Karpas-422 (cell line): ENCODE results near the gene APC. TPM values are rescaled to one million over a fixed set of nuclear protein-coding genes. Genes with fewer than 3 reads are reported as not detected.
"Not testable (repeated sequence)": the region's sequence is repeated elsewhere in the genome, so short reads cannot be mapped to it uniquely, and the experiment has no call there.

Source experiments
- DNase-seq: peaks from one replicate; pipeline ENCODE4 v3.0.0-alpha.2; 2015
- H2AFZ ChIP-seq: fragments of 200-600 bp; sonication (generic); 2 replicates; pipeline ENCODE4 v1.6.1; 2014; ENCODE audit warnings: antibody characterized with exemption, low read length, mixed read lengths
- H3K27ac ChIP-seq: fragments of 200-600 bp; sonication (generic); 2 replicates; pipeline ENCODE4 v1.5.1; 2014; ENCODE audit warnings: mild to moderate bottlenecking, low read length, moderate library complexity
- H3K27me3 ChIP-seq: fragments of 200-600 bp; sonication (generic); 2 replicates; pipeline ENCODE4 v1.6.1; 2014; ENCODE audit warnings: low read length, mixed read lengths
- H3K36me3 ChIP-seq: fragments of 200-600 bp; sonication (generic); 2 replicates; pipeline ENCODE4 v1.6.1; 2014; ENCODE audit warnings: low read length, mixed read lengths; ENCODE audit not compliant: insufficient read depth
- H3K4me1 ChIP-seq: fragments of 200-600 bp; sonication (generic); 2 replicates; pipeline ENCODE4 v1.6.1; 2014; ENCODE audit warnings: mild to moderate bottlenecking, low read length, mixed read lengths
- H3K4me2 ChIP-seq: fragments of 200-600 bp; sonication (generic); 2 replicates; pipeline ENCODE4 v1.6.1; 2014; ENCODE audit warnings: low read length, low read depth, mild to moderate bottlenecking; ENCODE audit not compliant: poor library complexity, severe bottlenecking
- H3K4me3 ChIP-seq: fragments of 200-600 bp; sonication (generic); 2 replicates; pipeline ENCODE4 v1.5.1; 2014; ENCODE audit warnings: mild to moderate bottlenecking, antibody characterized with exemption, low read length, mixed read lengths
- H3K79me2 ChIP-seq: fragments of 200-600 bp; sonication (generic); 2 replicates; pipeline ENCODE4 v1.6.1; 2014; ENCODE audit warnings: mild to moderate bottlenecking, low read length, mixed read lengths
- H3K9ac ChIP-seq: fragments of 200-600 bp; sonication (generic); 2 replicates; pipeline ENCODE4 v1.6.0; 2014; ENCODE audit warnings: low read length
- H3K9me2 ChIP-seq: fragments of 200-600 bp; sonication (generic), shearing (Covaris generic); replicated peaks from 2 replicates; pipeline ENCODE4 v1.6.0; 2014; ENCODE audit warnings: mild to moderate bottlenecking, low read length, moderate library complexity; ENCODE audit not compliant: insufficient read depth
- H3K9me3 ChIP-seq: fragments of 300-700, 200-600 bp; sonication (generic); 2 replicates; pipeline ENCODE4 v1.6.1; 2014; ENCODE audit warnings: low read length, mixed read lengths
- H4K20me1 ChIP-seq: fragments of 200-600 bp; sonication (generic); 2 replicates; pipeline ENCODE4 v1.6.1; 2014; ENCODE audit warnings: mild to moderate bottlenecking, antibody characterized with exemption, low read length, low read depth; ENCODE audit not compliant: insufficient read depth
- total RNA-seq: library from RNA; depleted of rRNA; stranded (reverse); fragments of >200 nt; shearing (Covaris generic); gene quantifications from 2 replicates; pipeline ENCODE4 v1.2.3, GENCODE V29; 2014; ENCODE audit warnings: low replicate concordance

The APC gene
- total RNA-seq, 1 experiment from 2014 or later: 103 TPM

GRCh38 chr5:112878101-112878500, 140.4 kb downstream of the APC start:
- Histone ChIP-seq H3K9ac (no peak overlapping the region), H3K9me2 (no peaks in the 10 kb centered on the region), H3K27ac (no peak overlapping the region), H2AFZ (no peak overlapping the region), H3K79me2 (peaks cover 21% of the 10 kb centered on the region), H3K4me1 (no peaks in the 10 kb centered on the region), H3K9me3 (no peaks in the 10 kb centered on the region), H3K4me3 (no peak overlapping the region), H3K36me3 (peaks cover 33% of the 10 kb centered on the region; the same call in 1 of the 2 replicates), H4K20me1 (no peaks in the 10 kb centered on the region), H3K4me2 (no peak overlapping the region), H3K27me3 (no peaks in the 10 kb centered on the region)
- DNase-seq: no peak

GRCh38 chr5:112878760-112879159, 141.1 kb downstream of the APC start:
- Histone ChIP-seq H3K9ac (no peak overlapping the region), H3K27me3 (no peaks in the 10 kb centered on the region), H3K36me3 (peaks cover 30% of the 10 kb centered on the region; the same call in 1 of the 2 replicates), H4K20me1 (no peaks in the 10 kb centered on the region), H3K4me1 (no peaks in the 10 kb centered on the region), H2AFZ (no peak overlapping the region), H3K27ac (no peak overlapping the region), H3K9me2 (no peaks in the 10 kb centered on the region), H3K9me3 (no peaks in the 10 kb centered on the region), H3K4me2 (no peak overlapping the region), H3K4me3 (no peak overlapping the region), H3K79me2 (peaks cover 24% of the 10 kb centered on the region)
- DNase-seq: no peak

- H3K4me2 ChIP-seq: no peak overlapping the region
- no peak overlapping the region for H2AFZ ChIP-seq
- H3K9me3 ChIP-seq: no peaks in the 10 kb centered on the region
- no peaks in the 10 kb centered on the region for H3K9me2 ChIP-seq
- no peak for DNase-seq
- no peaks in the 10 kb centered on the region for H3K27me3 ChIP-seq
- no peak overlapping the region for H3K9ac ChIP-seq
- peaks cover 28% of the 10 kb centered on the region for H3K79me2 ChIP-seq
- H3K4me3 ChIP-seq: no peak overlapping the region
- H3K36me3 ChIP-seq: peaks cover 35% of the 10 kb centered on the region
- H4K20me1 ChIP-seq: no peaks in the 10 kb centered on the region
- no peaks in the 10 kb centered on the region for H3K4me1 ChIP-seq
- H3K27ac ChIP-seq: no peak overlapping the region
These were observed 142.7 kb downstream of the APC start for GRCh38 chr5:112880219-112880964.

GRCh38 chr5:112883192-112883591, 145.5 kb downstream of the APC start:
- Histone ChIP-seq H3K79me2 (peaks cover 36% of the 10 kb centered on the region), H3K4me3 (no peak overlapping the region), H3K4me1 (no peaks in the 10 kb centered on the region), H3K9me3 (no peaks in the 10 kb centered on the region), H3K9me2 (no peaks in the 10 kb centered on the region), H3K27ac (no peak overlapping the region), H4K20me1 (no peaks in the 10 kb centered on the region), H2AFZ (no peak overlapping the region), H3K36me3 (peaks cover 35% of the 10 kb centered on the region), H3K9ac (no peak overlapping the region), H3K27me3 (no peaks in the 10 kb centered on the region), H3K4me2 (no peak overlapping the region)
- no peak for DNase-seq

GRCh38 chr5:112885001-112885400, 147.3 kb downstream of the APC start:
- no peak overlapping the region for H3K4me3 ChIP-seq
- peaks cover 43% of the 10 kb centered on the region for H3K79me2 ChIP-seq
- H3K36me3 ChIP-seq: peaks cover 33% of the 10 kb centered on the region
- H3K4me1 ChIP-seq: no peaks in the 10 kb centered on the region
- H4K20me1 ChIP-seq: no peaks in the 10 kb centered on the region
- H3K9ac ChIP-seq: no peak overlapping the region
- H2AFZ ChIP-seq: no peak overlapping the region
- no peak overlapping the region for H3K4me2 ChIP-seq
- no peak for DNase-seq
- H3K27ac ChIP-seq: no peak overlapping the region
- no peaks in the 10 kb centered on the region for H3K9me3 ChIP-seq
- no peaks in the 10 kb centered on the region for H3K27me3 ChIP-seq
- no peaks in the 10 kb centered on the region for H3K9me2 ChIP-seq

GRCh38 chr5:112886975-112887374, 149.3 kb downstream of the APC start:
- no peak overlapping the region for H3K4me2 ChIP-seq
- H3K4me3 ChIP-seq: no peak overlapping the region
- no peaks in the 10 kb centered on the region for H3K4me1 ChIP-seq
- H3K36me3 ChIP-seq: peaks cover 33% of the 10 kb centered on the region
- no peak for DNase-seq
- no peak overlapping the region for H3K9ac ChIP-seq
- H2AFZ ChIP-seq: no peak overlapping the region
- peaks cover 55% of the 10 kb centered on the region for H3K79me2 ChIP-seq
- H3K27me3 ChIP-seq: no peaks in the 10 kb centered on the region
- H4K20me1 ChIP-seq: no peaks in the 10 kb centered on the region
- H3K9me3 ChIP-seq: no peaks in the 10 kb centered on the region
- no peaks in the 10 kb centered on the region for H3K9me2 ChIP-seq
- no peak overlapping the region for H3K27ac ChIP-seq

- peaks cover 80% of the 10 kb centered on the region for H3K79me2 ChIP-seq
- H3K9me2 ChIP-seq, H3K9ac ChIP-seq, H2AFZ ChIP-seq, H3K9me3 ChIP-seq, H3K4me2 ChIP-seq, H3K27ac ChIP-seq, H3K27me3 ChIP-seq, H4K20me1 ChIP-seq, DNase-seq, H3K4me3 ChIP-seq: not testable (repeated sequence)
- H3K36me3 ChIP-seq: peaks cover 28% of the 10 kb centered on the region
- peaks cover 20% of the 10 kb centered on the region for H3K4me1 ChIP-seq
These were observed 154.4 kb downstream of the APC start for GRCh38 chr5:112892066-112892465.

- Histone ChIP-seq H3K4me2 (no peak overlapping the region), H3K79me2 (peaks cover 82% of the 10 kb centered on the region), H3K27ac (no peak overlapping the region), H3K36me3 (peaks cover 21% of the 10 kb centered on the region), H3K4me1 (peaks cover 23% of the 10 kb centered on the region), H2AFZ (no peak overlapping the region), H3K4me3 (no peak overlapping the region), H3K9me2 (no peaks in the 10 kb centered on the region), H3K9ac (no peak overlapping the region), H3K9me3 (no peaks in the 10 kb centered on the region), H3K27me3 (no peaks in the 10 kb centered on the region), H4K20me1 (0 out of 2 replicates have a peak, but pooled peaks cover 3% of the 10 kb centered on the region)
- DNase-seq: no peak
These were observed 155.1 kb downstream of the APC start for GRCh38 chr5:112892776-112893175.
